GM12878 (cell line): ENCODE results near the gene SETSIP. TPM values are rescaled to one million over a fixed set of nuclear protein-coding genes. Genes with fewer than 3 reads are reported as not detected.

ENCODE experiments used
- BCL3 ChIP-seq: IDR thresholded peaks from 2 replicates; pipeline ENCODE4 v1.6.1; 2011; ENCODE audit warnings: borderline replicate concordance, low read depth, mild to moderate bottlenecking, moderate library complexity, low read length; ENCODE audit not compliant: insufficient read depth, poor library complexity, severe bottlenecking
- CREB1 ChIP-seq: IDR thresholded peaks from 2 replicates; pipeline ENCODE4 v1.6.1; 2012; ENCODE audit warnings: low read depth, mild to moderate bottlenecking, inconsistent platforms
- CUX1 ChIP-seq: IDR thresholded peaks from 2 replicates; pipeline ENCODE4 v1.6.1; 2012; ENCODE audit warnings: improper control_type of control experiment, low read depth, low read length; ENCODE audit not compliant: insufficient replicate concordance
- HCFC1 ChIP-seq: fragments of 150-350 bp; IDR thresholded peaks from 2 replicates; pipeline ENCODE4 v1.6.1; 2014; ENCODE audit warnings: low read length
- MTA2 ChIP-seq: fragments of 450-650 bp; IDR thresholded peaks from 2 replicates; pipeline ENCODE4 v1.6.1; 2016; ENCODE audit warnings: low read depth, mild to moderate bottlenecking, moderate library complexity
- POLR2AphosphoS2 ChIP-seq: IDR thresholded peaks from 2 replicates; pipeline ENCODE4 v1.6.1; 2011; ENCODE audit warnings: low read depth, mild to moderate bottlenecking, low read length, improper control_type of control experiment, moderate library complexity
- RELA ChIP-seq: fragments of 450-650 bp; IDR thresholded peaks from 2 replicates; pipeline ENCODE4 v1.8.0; 2014; ENCODE audit warnings: borderline replicate concordance; ENCODE audit not compliant: partially characterized antibody
- polyA plus RNA-seq, 11 experiments: library from polyadenylated mRNA; depleted of rRNA in 4 of 11; unstranded in 6 of 11; stranded (reverse) in 5 of 11; fragments of >200 nt; fragmentation: Nextera tagmentation in 4 of 11; fragmentation: Illumina TruSeq in 1 of 11; extraction: Ambion mirVana in 4 of 11; extraction: Trizol in 1 of 11; gene quantifications; 1 replicate in 1 of 11; 2 replicates in 10 of 11; pipeline versions ENCODE4 v1.2.1 to v1.2.3, GENCODE V29; 2011 to 2016; ENCODE audit warnings: inconsistent platforms in 2 of 11, missing spikeins in 2 of 11, low read depth in 1 of 11
- total RNA-seq, 4 experiments: library from RNA; depleted of rRNA in 3 of 4; stranded (reverse); fragments of >200 nt in 3 of 4; fragmentation: Illumina TruSeq in 1 of 4; extraction: Trizol in 1 of 4; gene quantifications; 2 replicates each; pipeline versions ENCODE4 v1.2.1 to v1.2.3, GENCODE V29; 2013 to 2021

SETSIP gene
- total and polyA plus RNA-seq, 10 of the 15 experiments (the other 5 are each of a cell fraction or from before 2014, with no cell fraction given) = 0.15 to 0.46 (median 0.23) TPM; not detected in 2

- TF ChIP-seq HCFC1 (no peak), BCL3 (no peak), CUX1 (no peak), POLR2AphosphoS2 (no peak), MTA2 (no peak), RELA (no peak), CREB1 (no peak)
Observed at GRCh38 chr1:92045766-92046495, 29.3 kb downstream of the SETSIP start (continued).
